ENCODE results near the gene AGPAT1.

Gene AGPAT1

GRCh38 chr6:32208996-32209395 lies 33.1 kb upstream of the AGPAT1 start:
- TF ChIP-seq GATA2 (IDR thresholded peaks at IDR 0.05; ENCODE audit: low read depth, low read length) (no peak), GATA3 (IDR thresholded peaks at IDR 0.05; ENCODE audit: low read depth, low read length) (no peak)

- no peak for TF ChIP-seq GATA2 (IDR thresholded peaks at IDR 0.05; ENCODE audit: low read depth, low read length)
- no peak for TF ChIP-seq GATA3 (IDR thresholded peaks at IDR 0.05; ENCODE audit: low read depth, low read length)
Measured at GRCh38 chr6:32204268-32204715, 28.4 kb upstream of the AGPAT1 start.

- TF ChIP-seq GATA2 (IDR thresholded peaks at IDR 0.05; ENCODE audit: low read depth, low read length) (no peak), GATA3 (IDR thresholded peaks at IDR 0.05; ENCODE audit: low read depth, low read length) (no peak)
Measured at GRCh38 chr6:32203426-32204267, 27.8 kb upstream of the AGPAT1 start.

GRCh38 chr6:32202186-32202585 lies 26.3 kb upstream of the AGPAT1 start:
- TF ChIP-seq GATA2 (IDR thresholded peaks at IDR 0.05; ENCODE audit: low read depth, low read length) (no peak), GATA3 (IDR thresholded peaks at IDR 0.05; ENCODE audit: low read depth, low read length) (no peak)

- TF ChIP-seq GATA3 (IDR thresholded peaks at IDR 0.05; ENCODE audit: low read depth, low read length), result no peak
- TF ChIP-seq GATA2 (IDR thresholded peaks at IDR 0.05; ENCODE audit: low read depth, low read length), result no peak
Measured at GRCh38 chr6:32200711-32201475, 25.0 kb upstream of the AGPAT1 start.

- no peak for TF ChIP-seq GATA3 (IDR thresholded peaks at IDR 0.05; ENCODE audit: low read depth, low read length)
- TF ChIP-seq GATA2 (IDR thresholded peaks at IDR 0.05; ENCODE audit: low read depth, low read length), result no peak
Measured at GRCh38 chr6:32198866-32199265, 23.0 kb upstream of the AGPAT1 start.

- TF ChIP-seq GATA2 (IDR thresholded peaks at IDR 0.05; ENCODE audit: low read depth, low read length), result no peak
- TF ChIP-seq GATA3 (IDR thresholded peaks at IDR 0.05; ENCODE audit: low read depth, low read length), result no peak
Measured at GRCh38 chr6:32198345-32198696, 22.4 kb upstream of the AGPAT1 start.

- TF ChIP-seq GATA3 (IDR thresholded peaks at IDR 0.05; ENCODE audit: low read depth, low read length) (no peak), GATA2 (IDR thresholded peaks at IDR 0.05; ENCODE audit: low read depth, low read length) (peak; percentile 49)
Measured at GRCh38 chr6:32196682-32197616, 21.1 kb upstream of the AGPAT1 start.

GRCh38 chr6:32195902-32196681 lies 20.2 kb upstream of the AGPAT1 start:
- TF ChIP-seq GATA2 (IDR thresholded peaks at IDR 0.05; ENCODE audit: low read depth, low read length) (no peak), GATA3 (IDR thresholded peaks at IDR 0.05; ENCODE audit: low read depth, low read length) (no peak)

- TF ChIP-seq GATA3 (IDR thresholded peaks at IDR 0.05; ENCODE audit: low read depth, low read length) (no peak), GATA2 (IDR thresholded peaks at IDR 0.05; ENCODE audit: low read depth, low read length) (no peak)
Measured at GRCh38 chr6:32195652-32195901, 19.7 kb upstream of the AGPAT1 start.

GRCh38 chr6:32194825-32195651 lies 19.2 kb upstream of the AGPAT1 start:
- TF ChIP-seq GATA2 (IDR thresholded peaks at IDR 0.05; ENCODE audit: low read depth, low read length) (no peak), GATA3 (IDR thresholded peaks at IDR 0.05; ENCODE audit: low read depth, low read length) (no peak)

- TF ChIP-seq GATA3 (IDR thresholded peaks at IDR 0.05; ENCODE audit: low read depth, low read length) (no peak), GATA2 (IDR thresholded peaks at IDR 0.05; ENCODE audit: low read depth, low read length) (no peak)
Measured at GRCh38 chr6:32194388-32194787, 18.5 kb upstream of the AGPAT1 start.

Data from SH-SY5Y (cell line).